ENCODE results near the gene ACTG1.

ACTG1 gene

DNA sequence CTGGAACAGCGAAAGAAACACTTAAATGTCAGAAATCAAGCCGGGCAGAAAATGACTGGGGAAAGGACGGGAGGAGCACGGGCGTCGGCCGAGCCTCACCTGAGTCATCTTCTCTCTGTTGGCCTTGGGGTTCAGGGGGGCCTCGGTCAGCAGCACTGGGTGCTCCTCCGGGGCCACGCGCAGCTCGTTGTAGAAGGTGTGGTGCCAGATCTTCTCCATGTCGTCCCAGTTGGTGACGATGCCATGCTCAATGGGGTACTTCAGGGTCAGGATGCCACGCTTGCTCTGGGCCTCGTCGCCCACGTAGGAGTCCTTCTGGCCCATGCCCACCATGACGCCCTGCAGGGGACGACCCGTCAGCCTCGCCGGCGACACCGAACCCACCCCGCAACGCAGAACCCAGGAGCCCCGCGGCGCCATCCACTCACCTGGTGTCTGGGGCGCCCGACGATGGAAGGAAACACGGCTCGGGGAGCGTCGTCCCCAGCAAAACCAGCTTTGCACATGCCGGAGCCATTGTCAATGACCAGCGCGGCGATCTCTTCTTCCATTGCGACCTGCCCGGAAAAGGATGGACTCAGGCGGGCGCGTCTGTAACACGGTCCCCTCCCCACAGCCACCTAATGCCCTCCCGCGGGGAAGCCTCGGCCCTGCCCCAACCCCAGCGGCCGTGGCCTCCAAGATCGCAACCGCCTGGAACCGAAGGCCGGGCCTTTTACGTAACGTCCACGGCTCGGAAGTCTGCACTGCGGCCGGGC lies 616 bp downstream of the ACTG1 start:
- ChIA-PET CTCF (no interaction called here), POLR2A (interaction anchor here (0.7 to 3.3 kb wide), 12 partner anchors 9 to 273 kb away, joined by 3 to 8 read pairs (median 4); partner anchors contain the start of genes ARL16, BAHCC1, FAAP100 and HGS)
- H3K4me3 ChIP-seq (ENCODE audit: low read depth, low read length) = peak overlapping the region; percentile 96
- DNase-seq (ENCODE audit: low read depth, low spot score) = no peak
- TF ChIP-seq, protein P1, sequence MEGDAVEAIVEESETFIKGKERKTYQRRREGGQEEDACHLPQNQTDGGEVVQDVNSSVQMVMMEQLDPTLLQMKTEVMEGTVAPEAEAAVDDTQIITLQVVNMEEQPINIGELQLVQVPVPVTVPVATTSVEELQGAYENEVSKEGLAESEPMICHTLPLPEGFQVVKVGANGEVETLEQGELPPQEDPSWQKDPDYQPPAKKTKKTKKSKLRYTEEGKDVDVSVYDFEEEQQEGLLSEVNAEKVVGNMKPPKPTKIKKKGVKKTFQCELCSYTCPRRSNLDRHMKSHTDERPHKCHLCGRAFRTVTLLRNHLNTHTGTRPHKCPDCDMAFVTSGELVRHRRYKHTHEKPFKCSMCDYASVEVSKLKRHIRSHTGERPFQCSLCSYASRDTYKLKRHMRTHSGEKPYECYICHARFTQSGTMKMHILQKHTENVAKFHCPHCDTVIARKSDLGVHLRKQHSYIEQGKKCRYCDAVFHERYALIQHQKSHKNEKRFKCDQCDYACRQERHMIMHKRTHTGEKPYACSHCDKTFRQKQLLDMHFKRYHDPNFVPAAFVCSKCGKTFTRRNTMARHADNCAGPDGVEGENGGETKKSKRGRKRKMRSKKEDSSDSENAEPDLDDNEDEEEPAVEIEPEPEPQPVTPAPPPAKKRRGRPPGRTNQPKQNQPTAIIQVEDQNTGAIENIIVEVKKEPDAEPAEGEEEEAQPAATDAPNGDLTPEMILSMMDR (IDR thresholded peaks at IDR 0.05; ENCODE audit: insufficient read depth, low read length, missing control alignments) = no peak

DNA sequence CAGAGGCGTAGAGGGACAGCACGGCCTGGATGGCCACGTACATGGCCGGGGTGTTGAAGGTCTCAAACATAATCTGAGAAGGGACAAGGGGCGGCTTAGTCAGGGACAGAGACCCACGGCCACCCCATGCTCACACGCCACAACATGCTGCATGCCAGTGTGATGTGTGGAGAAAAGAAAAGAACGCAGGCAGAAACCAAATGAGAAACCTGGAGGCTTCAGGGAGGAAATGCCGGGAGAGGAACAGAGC lies 1.1 kb downstream of the ACTG1 start:
- peak overlapping the region; percentile 96 for H3K4me3 ChIP-seq (ENCODE audit: low read depth, low read length)
- DNase-seq (ENCODE audit: low read depth, low spot score) = no peak
- ChIA-PET CTCF (no interaction called here), POLR2A (interaction anchor here (0.7 to 3.3 kb wide), 7 partner anchors 9 to 200 kb away, joined by 3 to 8 read pairs (median 3); partner anchors contain the start of genes ARL16, BAHCC1 and HGS)
- TF ChIP-seq, protein P1 (IDR thresholded peaks at IDR 0.05; ENCODE audit: insufficient read depth, low read length, missing control alignments) = no peak

DNA sequence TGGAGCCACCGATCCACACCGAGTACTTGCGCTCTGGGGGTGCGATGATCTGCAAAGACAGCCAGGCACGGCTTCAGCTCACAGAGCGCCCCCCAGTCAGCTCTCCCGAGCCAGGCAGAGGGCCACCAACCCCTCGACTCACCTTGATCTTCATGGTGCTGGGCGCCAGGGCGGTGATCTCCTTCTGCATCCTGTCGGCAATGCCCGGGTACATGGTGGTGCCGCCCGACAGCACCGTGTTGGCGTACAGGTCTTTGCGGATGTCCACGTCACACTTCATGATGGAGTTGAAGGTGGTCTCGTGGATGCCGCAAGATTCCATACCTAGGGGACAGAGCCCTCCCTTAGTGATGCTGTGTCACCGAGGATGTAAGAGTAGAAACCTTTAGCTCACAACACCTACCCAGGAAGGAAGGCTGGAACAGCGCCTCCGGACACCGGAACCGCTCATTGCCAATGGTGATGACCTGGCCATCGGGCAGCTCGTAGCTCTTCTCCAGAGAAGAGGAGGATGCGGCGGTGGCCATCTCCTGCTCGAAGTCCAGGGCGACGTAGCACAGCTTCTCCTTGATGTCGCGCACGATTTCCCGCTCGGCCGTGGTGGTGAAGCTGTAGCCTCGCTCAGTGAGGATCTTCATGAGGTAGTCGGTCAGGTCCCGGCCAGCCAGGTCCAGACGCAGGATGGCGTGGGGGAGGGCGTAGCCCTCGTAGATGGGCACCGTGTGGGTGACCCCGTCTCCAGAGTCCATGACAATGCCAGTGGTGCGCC lies 1.6 kb downstream of the ACTG1 start:
- CTCF ChIA-PET = no interaction called here
- no peak for DNase-seq (ENCODE audit: low read depth, low spot score)
- H3K4me3 ChIP-seq (ENCODE audit: low read depth, low read length) = peak overlapping the region; percentile 96
- POLR2A ChIA-PET = interaction anchor here (0.7 to 3.3 kb wide), 7 partner anchors 10 to 200 kb away, joined by 3 to 8 read pairs (median 3); partner anchors contain the start of gene BAHCC1
- TF ChIP-seq, protein P1 (IDR thresholded peaks at IDR 0.05; ENCODE audit: insufficient read depth, low read length, missing control alignments) = no peak

- TF ChIP-seq, protein P1 (IDR thresholded peaks at IDR 0.05; ENCODE audit: insufficient read depth, low read length, missing control alignments) = no peak
- POLR2A ChIA-PET = interaction anchor here (0.7 to 2.1 kb wide), 8 partner anchors 10 to 271 kb away, joined by 3 to 8 read pairs (median 4); partner anchors contain the start of genes BAHCC1, NDUFAF8 and TEPSIN
- CTCF ChIA-PET = no interaction called here
- no peak for DNase-seq (ENCODE audit: low read depth, low spot score)
- H3K4me3 ChIP-seq (ENCODE audit: low read depth, low read length) = peak overlapping the region; percentile 96
These were observed 2.4 kb downstream of the ACTG1 start for GRCh38 chr17:81509972-81510784.

DNA sequence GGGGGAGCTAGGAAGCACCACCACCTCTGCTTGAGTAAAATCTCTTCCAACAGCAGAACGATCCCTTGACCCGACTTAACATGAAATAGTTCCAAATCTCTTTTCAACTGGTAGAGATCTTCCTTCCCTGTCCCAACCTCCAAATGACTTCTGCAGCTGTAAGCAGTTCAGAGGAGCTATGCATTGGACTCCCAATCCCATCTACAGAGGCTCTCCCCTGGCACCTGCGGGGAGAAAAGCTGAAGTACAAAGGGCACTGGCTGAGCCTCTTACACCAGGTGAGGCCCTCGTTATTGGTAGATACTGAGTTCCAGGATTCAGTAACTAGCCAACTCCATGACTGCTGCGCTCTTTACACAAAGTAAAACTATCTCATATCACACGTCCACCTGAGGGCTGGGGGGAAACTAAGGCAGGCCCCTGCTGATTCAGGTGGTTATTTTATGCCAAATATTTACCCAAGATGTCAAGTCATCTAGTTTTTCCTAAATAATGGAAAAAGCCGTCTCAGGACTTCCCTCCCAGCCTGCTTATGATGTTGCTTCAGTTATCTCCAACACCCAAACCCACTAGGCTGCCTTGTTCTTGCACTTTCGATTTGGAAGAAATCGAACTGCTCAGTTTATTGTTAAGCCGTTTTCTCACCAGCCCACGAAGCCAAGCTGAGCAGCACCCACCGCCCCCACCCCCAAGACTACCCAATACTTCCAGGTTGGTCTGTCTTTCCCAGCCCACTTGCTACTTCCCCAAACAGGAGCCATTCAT lies 3.2 kb downstream of the ACTG1 start:
- ChIA-PET CTCF (interaction anchor here (1.3 to 1.6 kb wide), 2 partner anchors 92 to 256 kb away, joined by 5 to 6 read pairs; no protein-coding TSS in a partner anchor), POLR2A (interaction anchor here (0.7 to 2.1 kb wide), 7 partner anchors 9 to 270 kb away, joined by 3 to 9 read pairs (median 4); partner anchors contain the start of genes BAHCC1, NDUFAF8 and TEPSIN)
- TF ChIP-seq, protein P1 (IDR thresholded peaks at IDR 0.05; ENCODE audit: insufficient read depth, low read length, missing control alignments) = no peak
- DNase-seq (ENCODE audit: low read depth, low spot score) = no peak
- peak overlapping the region; percentile 96 for H3K4me3 ChIP-seq (ENCODE audit: low read depth, low read length)
